Measurements from ENCODE around the gene CTRB1.
"Not testable (repeated sequence)": the region's sequence is repeated elsewhere in the genome, so short reads cannot be mapped to it uniquely, and the experiment has no call there.

CTRB1 gene

DNA sequence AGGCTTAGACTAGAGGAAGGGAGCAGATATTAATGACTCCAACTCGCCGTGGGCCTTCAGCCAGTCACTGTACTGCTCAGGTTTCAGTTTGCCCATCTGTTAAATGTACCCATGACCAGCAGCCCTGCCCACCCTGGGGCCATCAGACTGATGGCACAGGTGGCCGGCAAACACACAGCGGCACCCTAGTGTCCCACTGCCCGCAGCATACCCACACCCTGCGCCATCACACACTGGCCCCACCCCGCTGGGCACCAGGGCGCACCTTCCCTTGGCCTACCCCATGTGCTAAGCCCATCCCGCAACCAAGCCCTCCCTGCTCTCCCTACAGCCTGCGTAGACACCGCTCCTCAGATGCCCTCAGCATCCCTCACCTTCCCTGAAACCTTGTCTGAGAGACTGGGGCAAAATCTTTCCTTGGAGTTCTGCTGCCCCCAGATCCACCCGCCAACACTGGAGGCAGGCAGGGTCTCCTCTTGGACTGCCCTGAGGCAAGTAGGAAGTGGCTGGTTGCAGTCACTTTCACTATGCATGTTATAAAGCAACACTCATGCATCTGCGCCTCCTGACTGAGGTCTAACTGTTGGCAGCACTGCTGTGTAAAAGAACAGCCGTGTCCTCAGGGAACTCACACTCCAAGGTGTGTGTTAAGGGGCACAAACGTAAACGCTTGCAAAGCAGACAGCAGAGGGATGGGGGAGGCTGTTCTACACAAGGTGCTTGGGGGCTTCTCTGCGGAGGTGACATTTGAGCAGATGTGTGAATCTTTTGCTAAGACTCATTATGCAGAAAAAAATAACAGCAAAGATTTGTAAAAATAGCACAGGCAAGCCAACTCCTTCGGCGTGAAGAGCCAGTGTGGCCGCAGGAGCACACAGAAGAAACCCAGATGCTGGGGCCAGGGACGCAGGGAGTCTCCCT is 39.4 kb downstream of the CTRB1 start:
- DNase-seq: peak; percentile 58

DNA sequence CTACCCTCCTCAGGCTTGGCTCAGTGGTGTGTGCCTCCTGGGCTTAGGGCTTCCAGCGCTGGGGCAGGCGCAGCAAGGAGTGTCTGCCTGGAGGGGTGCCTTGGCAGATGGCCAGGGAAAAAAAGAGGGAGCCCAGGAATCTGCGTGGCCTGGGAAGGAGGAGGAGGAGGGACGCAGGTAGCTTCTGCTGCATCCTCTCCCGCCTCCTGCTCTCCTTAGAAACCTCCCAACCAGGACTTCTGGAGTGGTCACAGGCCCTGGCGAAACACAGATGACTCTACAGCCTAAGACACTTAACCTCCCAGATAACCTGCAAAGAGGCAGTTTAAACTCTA is 40.0 kb downstream of the CTRB1 start:
- DNase-seq: peak; percentile 63

DNA sequence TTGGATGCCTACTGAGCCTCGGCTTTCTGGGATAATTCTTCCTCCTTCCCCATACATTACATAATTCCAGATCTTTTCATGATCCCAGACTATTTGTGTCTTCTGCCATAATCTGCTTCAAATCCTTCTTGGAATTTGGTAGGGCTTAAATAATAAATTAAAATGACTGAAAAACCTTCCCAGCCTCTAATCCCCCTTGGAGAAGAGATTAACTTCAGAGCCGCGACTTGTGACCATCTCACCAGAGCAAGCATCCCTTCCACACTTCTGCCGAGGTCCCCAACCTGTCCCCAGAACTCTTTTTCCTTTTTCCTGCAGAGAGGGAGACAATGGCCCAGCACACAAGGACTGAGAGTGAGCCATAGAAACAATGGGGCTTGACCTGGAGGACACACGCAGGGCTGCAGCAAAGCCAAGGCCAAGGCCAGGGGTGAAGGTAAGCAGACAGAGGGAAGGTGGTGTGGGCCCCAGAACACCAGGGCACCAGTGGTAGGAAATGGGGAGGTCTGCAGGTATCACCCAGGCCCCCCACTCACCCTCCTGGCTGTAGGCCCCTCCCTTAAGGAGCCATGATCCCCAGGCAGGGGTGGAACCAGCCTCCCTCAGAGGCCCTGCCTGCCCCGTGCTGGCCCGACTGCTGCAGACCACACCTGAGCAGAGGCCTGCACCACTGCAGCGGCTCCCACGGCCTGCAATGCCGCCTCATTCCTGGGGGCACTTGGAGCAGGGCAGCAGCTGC is 42.2 kb downstream of the CTRB1 start:
- DNase-seq: no peak

DNA sequence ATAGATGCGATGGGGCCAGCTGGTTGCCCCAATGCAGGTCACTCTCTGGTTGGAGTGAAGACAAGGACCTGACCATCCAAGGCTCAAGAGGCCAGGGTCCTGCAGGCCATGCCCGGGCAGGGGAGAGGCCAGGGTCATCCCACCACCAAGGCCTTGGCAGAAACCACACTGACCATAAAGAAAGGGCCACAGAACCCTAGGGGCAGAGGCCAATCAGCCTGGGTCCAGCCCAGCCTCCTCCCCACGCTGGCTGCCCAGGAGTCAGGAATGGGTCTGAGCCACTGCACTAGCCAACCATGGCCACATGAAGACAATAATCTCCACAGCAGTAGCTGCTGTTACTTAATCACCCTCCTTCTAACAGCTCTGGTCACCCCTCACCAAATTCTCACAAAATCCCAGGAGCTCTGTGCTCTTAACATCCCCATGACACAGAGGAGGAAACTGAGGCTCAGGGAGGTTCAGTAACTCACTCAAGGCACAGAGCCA is 42.8 kb downstream of the CTRB1 start:
- no peak for DNase-seq

DNA sequence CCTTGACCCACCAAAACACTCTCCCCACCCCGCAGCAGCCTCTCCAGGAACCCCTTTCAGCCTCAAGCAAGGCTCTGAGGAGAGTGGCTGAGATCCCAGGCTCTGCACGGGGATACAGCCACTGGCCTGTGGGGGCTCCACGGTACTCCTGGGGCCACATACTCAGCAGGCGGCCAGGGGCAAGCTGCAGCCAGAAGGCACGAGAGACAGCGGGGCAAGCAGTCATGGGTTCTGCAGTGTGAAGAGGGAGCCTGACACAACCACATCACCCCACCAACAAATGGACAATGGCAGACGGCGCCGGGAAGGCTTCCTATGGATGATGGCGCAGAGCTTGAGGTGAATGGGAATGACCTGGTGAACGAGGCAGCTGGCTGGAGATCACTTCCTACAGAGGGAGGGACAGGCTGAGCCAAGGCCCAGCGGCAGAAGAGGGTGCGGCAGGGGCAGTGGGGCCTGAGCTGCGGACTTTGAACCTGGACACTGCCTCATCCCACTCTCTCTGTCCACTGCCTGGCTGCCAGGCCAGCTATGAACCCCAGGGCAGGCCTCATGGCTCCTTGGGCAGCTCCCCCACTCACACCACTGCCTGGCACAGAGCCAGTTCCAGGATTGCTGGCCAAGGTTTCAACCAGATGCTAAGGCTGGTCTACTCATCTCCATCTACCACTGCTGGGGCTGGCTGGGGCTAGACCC is 43.5 kb downstream of the CTRB1 start:
- no peak for DNase-seq

DNA sequence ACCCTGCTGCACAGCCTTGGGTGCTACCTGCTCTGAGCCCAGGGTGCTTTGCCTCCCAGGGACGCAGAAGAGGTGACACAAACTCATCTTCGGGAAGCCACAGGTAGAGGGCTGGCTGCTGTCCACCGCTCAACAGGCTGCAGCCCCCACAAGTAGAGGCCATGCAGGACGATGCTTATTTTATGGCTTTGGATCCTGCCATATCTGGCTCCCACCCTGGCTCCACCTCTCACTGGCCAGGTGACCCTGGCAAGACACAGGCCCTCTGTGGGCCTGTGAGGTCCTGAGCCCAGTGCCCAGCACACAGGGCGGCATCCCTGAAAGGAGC is 44.0 kb downstream of the CTRB1 start:
- no peak for DNase-seq

DNA sequence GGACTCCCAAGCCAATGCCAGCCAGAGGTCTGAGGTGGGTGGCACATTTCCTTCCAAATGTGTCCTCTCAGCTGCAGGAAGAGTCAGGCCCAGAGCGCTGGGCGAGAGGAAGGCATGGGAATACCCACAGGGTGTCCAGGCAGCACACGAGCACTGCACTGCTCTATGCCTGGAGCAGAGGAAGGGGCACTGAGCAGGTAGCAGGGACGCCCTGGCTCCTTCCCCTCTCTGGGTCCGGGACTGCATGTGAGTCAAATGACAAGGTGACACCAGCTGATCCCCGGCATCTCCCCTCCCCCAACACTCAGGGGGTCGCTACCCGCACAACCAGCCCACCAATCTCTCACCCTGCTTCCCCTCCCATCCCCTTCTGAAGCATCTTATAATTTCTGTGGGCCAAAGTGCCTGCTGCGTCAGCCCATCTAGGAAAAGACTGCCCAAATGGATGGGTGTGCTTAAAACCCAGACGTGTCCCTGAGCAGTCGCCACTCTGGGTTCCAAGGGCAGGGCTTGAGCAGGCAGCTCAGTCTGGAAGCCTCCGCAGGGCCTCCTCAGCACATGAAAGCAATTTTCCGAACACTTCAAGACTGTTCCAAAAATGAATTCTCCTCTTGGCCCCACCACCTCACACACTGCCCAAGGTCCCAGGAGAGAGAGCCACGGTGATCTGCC is 44.6 kb downstream of the CTRB1 start:
- no peak for DNase-seq

DNA sequence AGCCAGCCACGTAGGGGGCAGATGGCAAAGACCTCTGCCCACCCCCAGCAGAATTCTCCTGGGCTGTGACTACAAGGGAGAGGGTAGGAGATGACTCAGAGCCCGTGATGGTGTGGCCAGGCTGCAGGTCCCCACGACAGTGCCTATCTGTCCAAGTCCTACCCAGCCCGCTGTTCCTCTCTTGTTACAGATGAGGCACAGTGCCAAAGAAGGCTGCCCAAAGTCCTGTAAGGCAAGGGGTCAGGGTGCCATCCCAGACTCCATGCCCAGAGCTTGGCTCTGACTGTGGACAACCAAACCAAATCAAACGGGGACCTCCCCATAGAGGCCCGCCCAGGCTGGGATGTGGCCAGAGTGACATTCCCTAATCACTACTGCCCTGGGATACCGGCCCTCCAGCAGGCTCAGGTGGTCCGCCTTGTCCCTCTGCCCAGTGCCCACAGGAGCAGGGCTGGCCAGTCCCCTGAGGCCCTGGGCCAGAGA is 45.2 kb downstream of the CTRB1 start:
- DNase-seq: no peak

DNA sequence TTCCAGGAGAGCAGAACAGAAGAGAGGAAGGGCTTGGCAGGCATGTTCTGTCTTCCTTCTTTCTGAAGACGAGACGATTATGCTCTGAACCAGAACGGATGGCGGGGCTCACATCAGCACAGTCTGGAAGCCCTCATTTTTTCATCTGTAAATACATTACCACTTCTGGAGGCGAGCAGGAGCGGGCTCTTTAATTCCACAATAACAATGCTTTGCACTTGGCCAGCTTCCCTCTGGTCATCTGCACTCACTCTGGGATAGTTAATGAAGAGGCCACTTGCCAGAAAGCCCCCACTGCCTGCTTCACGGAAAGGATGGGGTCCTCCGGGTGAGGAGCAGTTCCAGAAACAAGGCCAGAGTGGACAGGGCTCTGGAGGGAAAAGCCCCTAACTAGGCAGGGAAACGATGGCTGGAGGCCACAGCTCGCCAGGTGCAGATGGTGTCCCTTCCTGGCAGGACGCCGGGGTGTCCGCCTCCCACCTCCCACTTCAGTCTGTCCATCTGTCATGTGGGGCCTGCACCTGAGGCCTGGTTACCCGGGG is 45.7 kb downstream of the CTRB1 start:
- DNase-seq: no peak

DNA sequence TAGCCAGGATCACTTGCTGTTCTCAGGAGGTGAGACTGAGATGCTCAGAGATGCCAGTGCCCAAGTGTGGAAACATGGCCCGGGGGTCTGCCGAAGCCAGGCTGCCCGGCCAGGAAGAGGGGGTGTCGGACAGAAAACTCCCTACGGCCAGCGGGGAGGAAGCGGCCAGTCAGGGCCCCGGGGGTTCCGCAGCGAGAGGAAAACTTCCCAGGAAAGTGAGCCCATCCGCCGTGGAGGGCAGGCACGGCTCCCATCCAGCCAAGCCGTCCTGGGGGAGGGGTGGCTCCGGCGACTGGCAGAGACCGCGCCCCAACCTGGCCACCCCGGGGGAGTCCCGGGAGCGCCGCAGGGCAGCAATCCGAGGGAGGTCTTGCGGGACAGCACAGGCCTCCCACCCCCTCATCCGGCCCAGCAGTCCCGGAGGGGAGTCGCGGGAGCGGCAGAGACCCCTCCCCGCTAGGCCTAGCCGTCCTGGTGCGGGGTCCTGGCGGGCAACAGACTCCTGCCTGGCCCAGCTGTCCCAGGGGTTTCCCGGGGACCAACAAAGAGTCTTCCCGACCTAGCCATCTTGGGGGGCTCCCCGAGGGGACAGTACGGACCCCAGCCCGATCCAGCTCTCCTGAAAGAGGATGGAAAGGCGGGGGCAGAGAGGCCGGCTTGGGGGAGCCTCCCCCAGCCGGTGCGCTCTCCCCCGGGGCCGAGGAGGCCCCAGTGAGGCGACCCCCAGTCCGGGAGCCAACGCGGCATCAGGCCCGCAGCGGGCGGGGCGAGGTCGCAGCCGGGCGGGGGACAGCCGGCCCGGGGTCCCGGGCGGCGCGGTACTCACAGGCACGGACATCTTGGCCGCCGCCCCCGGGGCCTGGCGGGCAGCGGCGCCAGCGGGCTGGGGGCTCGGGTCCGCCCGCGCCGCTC is 46.5 kb downstream of the CTRB1 start:
- DNase-seq: no peak

DNA sequence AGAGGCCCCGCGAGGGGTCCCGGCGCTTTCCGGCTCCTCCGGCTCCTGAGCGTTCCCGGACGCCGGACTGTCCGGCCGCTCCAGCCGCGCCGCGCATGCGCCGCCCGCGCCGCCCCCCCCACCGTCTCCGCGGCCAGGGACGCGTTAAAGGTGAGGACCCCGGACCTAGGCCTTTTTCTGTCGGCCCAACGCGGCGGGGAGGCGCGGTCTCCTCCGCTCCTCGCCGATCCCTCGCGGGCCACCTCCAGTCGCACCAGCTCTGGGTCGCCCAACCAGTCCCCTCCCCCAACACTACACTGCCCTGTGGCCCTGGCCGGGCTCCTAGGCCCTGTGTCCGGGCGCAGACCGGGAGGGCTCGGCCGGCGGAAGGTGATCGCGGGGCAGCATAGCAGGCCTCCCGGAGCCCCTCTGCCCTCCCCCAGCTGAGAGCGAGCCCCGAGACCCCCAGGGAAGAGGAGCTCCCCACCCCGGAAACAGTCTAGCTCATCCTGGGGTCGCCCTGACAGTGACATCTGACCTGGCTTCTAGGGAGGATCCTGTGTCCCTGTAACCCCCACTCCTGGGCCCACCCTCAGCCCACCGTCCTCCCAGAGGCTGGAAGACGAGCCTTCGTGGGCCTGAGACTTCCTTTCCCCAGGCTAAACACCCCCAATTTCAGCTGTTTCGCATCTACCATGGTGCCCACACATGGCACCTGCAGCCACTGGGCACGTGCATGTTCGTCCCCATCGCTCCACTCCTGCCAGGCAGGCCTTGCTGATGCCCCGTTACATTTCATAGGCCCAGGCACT is 47.3 kb downstream of the CTRB1 start:
- peak; percentile 33 for DNase-seq

DNA sequence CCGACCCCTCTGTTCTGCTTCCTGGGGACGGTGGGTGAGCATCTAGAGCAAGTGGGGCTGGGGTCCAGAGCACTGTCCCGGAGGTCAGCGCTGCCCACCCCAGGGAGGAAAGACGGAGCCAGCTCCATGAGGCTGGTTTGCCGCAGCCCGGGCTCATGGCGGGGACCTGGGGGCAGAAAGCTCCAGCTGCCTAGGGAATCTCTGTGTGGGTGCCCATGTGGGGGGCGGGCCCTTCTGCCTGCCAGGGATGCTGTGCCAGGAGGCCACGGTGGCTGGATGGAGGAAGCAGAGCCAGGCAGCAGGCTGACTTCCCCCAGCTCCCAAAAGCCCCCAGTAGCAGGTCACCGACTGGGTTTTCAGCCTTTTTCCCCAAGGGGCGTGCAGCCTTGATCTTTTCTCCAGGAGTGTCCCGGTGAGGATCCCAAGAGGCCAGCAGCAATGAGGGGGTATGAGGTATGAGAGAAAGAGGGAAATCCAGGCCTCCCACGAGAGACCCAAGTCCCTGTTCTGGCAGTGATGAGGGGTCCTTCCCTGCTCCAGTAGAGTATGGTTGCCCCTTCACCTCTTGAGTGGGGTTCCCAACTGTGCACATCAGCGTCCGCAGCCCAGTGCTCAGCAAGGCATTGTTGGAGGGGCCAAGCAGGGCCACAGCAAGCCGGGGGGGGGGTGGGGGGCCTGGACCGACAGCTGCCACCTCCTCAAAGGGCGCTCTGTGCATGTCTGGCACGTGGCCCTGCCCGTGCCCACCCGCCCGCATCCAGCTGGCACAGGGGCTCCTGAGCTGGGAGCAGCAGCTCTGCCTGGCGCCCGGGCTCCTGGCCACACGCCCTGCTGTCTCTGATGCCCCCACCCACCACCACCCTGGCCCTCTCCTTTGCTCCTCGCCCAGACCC is 48.2 kb downstream of the CTRB1 start:
- peak; percentile 51 for DNase-seq

DNA sequence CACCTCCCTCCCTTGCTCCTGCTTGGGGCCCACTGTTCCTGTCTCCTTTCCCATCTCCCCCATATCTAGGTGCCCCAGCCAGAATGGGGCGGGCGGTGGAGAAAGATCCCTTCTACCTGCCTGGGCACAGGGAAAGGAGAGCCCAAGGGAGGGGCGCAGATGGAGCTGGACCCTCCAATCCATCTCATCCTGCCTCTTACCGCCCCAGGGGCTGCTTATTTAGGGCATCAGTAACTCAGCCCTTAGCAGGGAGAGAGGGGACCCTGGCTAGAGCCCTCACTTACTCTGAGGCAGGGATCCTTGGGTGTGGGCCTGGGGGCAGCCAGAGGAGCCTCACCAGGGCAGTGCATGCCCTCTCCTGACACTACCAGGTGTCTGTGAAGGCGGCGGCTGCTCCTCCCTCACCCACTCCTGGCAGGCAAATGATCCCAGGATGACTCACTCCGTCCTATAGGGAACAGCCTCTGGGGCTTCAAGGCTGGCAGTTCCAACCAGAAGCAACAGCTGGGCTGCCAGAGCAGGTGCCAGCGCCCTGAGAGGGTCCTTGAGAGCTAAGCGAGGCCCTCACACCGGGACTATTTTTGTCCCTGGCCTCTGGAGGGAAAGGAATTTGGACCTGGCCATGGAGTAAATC is 49.0 kb downstream of the CTRB1 start:
- peak; percentile 95 for DNase-seq

DNA sequence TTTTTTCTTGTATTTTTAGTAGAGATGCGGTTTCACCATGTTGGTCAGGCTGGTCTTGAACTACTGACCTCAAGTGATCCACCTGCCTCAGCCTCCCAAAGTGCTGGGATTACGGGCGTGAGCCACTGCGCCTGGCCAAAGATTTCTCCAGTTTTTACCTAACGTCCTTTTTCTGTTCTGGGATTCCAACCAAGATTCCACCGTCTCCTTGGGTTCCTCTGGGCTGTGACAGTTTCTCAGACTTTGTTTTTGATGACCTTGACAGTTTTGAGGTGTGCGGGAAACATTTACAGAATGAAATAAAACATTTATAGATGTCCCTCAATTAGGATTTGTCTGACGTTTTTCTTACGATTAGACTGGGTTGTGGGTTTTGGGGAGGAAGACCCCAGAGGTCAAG is 50.6 kb downstream of the CTRB1 start:
- not testable (repeated sequence) for DNase-seq

DNA sequence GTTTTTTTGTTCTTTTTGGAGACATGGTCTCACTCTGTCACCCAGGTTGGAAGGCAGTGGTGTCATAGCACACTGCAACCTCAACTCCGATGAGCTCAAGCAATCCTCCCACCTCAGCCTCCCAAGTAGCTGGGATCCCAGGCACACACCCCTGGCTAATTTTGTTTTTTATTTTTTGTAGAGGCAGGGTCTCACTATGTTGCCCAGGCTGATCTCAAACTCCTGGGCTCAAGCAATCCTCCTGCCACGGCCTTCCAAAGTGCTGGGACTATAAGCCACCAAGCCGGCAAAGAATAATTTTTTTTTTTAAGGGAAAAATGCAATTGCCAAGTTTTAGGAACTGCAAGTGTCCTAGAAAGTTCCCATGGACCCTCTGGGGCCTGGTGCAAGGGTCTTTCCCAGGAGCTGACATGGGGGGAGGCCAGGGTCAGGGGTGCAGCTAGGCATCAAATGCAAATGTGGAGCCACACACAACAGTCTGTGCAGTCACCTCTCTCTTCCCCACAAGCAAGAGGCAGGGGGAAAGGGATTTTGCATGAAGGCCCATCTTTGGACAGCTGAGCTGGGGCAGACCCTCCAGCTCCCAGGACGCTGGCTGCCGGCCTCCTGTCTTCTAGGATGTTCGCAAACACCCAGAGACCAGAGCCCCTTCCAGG is 52.8 kb downstream of the CTRB1 start:
- DNase-seq: no peak

DNA sequence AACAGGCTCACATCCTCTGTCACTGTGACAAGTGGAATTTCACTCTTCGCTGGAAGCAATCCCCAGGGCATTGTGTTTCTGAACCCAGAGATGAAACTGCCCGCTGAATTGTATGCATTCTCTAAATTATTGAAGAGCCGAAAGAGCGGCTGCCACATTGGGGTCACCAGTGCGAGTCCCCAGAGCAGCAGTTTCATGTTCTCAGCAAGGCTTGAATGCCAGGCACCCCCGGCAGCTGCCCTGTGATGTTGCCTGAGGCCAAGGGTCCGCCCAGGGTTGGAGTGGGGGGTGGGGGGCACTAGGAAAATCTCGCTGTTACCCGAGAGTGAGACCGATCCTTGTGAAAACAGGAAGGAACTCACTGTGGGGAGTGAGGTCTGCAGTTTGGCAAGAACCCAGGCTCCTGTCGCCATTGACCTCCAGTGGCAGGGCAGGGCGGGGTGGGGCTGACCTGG is 53.3 kb downstream of the CTRB1 start:
- DNase-seq: no peak

DNA sequence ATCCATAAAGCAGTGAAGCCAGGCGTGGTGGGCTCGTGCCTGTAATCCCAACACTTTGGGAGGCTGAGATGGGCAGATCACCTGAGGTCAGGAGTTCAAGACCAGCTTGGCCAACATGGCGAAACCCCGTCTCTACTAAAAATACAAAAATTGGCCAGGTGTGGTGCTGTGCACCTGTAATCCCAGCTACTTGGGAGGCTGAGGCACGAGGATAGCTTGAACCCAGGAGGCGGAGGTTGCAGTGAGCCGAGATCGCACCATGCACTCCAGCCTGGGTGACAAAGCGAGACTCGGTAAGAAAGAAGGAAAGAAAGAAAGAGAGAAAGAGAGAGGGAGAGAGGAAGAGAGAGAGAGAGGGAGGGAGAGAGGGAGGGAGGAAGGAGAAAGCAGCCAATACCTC is 53.8 kb downstream of the CTRB1 start:
- not testable (repeated sequence) for DNase-seq
